Measurements from ENCODE around the gene MS4A8.

- TF ChIP-seq POLR2A (IDR thresholded peaks at IDR 0.05; ENCODE audit: low read length) (no peak), GATA1 (IDR thresholded peaks at IDR 0.05; ENCODE audit: low read depth, low read length) (no peak)
Observed at GRCh38 chr11:60718524-60719316, 19.3 kb downstream of the MS4A8 start.

Data from erythroblast (primary cell).